ENCODE results near the gene SCN3B. TPM values are rescaled to one million over a fixed set of nuclear protein-coding genes. Genes with fewer than 3 reads are reported as not detected.
"Not testable (repeated sequence)": the region's sequence is repeated elsewhere in the genome, so short reads cannot be mapped to it uniquely, and the experiment has no call there.

Gene SCN3B, protein sequence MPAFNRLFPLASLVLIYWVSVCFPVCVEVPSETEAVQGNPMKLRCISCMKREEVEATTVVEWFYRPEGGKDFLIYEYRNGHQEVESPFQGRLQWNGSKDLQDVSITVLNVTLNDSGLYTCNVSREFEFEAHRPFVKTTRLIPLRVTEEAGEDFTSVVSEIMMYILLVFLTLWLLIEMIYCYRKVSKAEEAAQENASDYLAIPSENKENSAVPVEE
- total RNA-seq = 0.87 and 6.7 TPM in 2 replicates

DNA sequence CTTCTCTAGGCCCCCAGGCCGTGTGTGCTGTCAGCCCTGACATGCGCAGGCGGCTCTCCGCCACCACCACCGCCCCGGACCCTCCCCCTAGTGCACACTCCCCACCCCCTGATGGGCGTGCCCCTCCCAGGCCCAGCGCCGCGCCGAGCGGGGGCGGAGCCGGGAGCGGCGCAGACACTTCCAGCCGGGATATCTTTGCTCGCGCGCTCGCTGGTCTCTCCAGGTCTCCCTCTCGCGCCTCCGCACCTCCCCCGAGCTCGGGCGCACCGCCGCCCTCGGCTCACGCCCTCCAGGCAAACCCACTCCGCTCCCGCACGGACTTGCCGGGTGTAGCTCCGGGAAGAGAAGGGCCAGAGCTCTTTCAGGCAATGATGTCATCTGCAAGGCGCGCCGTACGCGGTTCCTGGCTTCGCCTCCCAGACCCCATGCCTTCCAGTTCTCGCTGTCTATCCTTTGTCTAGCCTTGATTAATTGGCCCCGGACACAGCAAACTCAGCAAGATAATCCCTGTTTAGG is at the start of gene SCN3B:
SCN3B (minus strand) TSS at position 59 of the 516 bp plus-strand sequence. CDS start 823 bp downstream, outside the sequence.
- DNase-seq (ENCODE audit: low read depth in 2 of 2) = peak; percentile 73 to 89

GRCh38 chr11:123702696-123703095 is 48.3 kb upstream of the SCN3B start:
- DNase-seq (ENCODE audit: low read depth in 2 of 2) = no peak

- DNase-seq (ENCODE audit: low read depth in 2 of 2) = peak in 1 of 2 donors; percentile 33
Measured at GRCh38 chr11:123702139-123702538, 47.7 kb upstream of the SCN3B start.

- no peak for DNase-seq (ENCODE audit: low read depth in 2 of 2)
Measured at GRCh38 chr11:123700772-123701171, 46.3 kb upstream of the SCN3B start.

DNA sequence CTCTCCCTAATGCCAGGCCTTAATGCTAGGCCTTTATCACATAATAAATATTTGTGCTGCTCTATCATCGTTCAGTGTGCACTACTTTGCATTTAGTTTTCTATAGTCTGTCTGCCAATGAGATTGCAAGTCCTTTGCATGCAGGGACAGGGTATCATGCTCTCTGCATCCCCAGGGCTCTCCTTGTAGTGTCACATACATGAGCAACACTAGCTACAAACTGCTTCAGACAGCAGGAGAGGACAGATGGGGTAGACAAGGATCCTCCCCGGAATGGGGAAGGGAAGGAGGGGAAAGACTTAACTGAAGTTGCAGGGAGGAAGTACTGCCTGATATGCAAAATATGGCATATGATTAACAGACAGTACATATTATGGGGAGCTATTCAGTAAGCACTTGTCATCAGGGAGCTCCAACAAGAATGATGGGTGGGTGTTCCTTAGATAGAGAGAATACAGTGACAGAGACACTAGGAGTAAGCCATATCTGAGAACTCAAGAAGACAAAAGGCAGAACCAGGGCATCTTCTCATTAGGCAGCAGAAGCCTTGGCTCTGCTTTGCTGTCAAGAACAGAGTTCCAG is 44.2 kb upstream of the SCN3B start:
- DNase-seq (ENCODE audit: low read depth in 2 of 2) = no peak

DNA sequence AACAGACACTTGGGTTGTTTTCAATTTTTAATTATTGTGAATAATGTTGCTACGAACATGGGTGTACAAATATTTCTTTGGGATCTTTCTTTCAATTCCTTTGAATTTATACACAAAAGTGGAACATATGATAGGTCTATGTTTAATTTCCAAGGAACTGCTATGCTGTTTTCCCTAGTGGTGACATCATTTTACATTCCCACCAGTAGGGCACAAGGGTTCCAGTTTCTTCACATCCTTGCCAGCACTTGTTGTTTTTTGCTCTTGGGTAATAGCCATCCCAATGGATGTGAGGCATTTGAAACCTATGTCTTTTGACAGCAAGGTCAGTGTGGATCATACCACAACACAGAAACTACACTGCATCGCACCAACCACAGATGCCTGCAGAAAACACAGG is 41.8 kb upstream of the SCN3B start:
- DNase-seq (ENCODE audit: low read depth in 2 of 2) = no peak

DNA sequence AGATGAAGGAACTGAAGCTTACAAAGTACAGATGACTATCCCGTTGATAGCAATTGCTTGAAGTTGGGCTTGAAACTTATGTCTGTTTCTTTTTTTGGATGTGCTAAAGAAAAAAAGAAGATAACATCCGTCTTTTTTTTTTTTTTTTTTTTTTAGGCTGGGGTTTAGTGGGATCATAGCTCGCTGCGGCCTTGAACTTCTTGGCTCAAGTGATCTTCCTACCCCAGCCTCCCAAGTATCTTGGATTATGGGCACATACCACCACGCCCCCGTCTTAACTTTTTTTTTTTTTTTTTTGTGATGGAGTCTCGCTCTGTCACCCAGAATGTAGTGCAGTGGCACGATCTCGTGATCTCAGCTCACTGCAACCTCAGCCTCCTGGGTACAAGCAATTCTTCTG is 40.8 kb upstream of the SCN3B start:
- no peak for DNase-seq (ENCODE audit: low read depth in 2 of 2)

DNA sequence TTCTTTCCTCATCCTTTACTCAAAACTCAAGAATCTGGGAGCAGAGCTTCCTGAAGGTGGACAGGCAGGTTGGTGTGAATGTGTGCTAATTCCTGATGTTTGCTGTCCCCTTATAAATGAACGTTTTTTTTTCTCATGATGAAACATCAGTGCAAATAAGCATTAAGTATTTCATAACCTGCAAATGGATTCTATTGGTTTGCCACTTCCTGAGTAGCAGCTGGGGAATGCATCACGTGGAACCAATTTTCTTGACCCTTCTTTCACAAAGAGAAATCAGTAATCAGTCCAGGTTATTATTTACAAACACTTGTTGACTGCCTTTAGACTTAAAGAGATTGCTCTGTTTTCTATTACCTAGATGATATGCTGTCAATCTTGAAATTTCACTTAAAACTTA is 40.1 kb upstream of the SCN3B start:
- no peak for DNase-seq (ENCODE audit: low read depth in 2 of 2)

- DNase-seq (ENCODE audit: low read depth in 2 of 2) = no peak
Measured at GRCh38 chr11:123692961-123693360, 38.5 kb upstream of the SCN3B start.

DNA sequence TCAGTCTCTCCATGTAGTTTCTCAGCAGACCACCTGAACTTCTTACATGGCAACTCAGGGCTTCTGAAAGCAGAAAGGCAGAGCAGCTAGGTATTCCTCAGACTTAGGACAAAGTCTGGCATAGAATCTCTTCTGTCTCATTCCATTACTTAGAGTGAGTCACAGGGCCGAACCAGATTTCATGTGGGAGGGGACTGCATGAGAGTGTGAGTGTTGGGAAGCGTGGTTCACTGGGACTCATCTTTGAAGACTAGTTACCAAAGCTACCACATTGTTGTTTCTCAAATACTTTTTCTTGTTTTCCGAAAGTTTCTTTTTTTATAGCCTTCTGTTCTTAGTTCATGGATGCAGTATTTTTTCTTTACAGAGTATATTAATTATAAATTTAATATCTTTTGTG is 36.1 kb upstream of the SCN3B start:
- DNase-seq (ENCODE audit: low read depth in 2 of 2) = peak in 1 of 2 donors; percentile 3

GRCh38 chr11:123684601-123685000 is 30.2 kb upstream of the SCN3B start:
- DNase-seq (ENCODE audit: low read depth in 2 of 2) = no peak

- DNase-seq (ENCODE audit: low read depth in 2 of 2) = no peak
Measured at GRCh38 chr11:123683428-123684170, 29.2 kb upstream of the SCN3B start.

GRCh38 chr11:123682696-123683410 is 28.4 kb upstream of the SCN3B start:
- DNase-seq (ENCODE audit: low read depth in 2 of 2) = no peak

- DNase-seq (ENCODE audit: low read depth in 2 of 2) = no peak
Measured at GRCh38 chr11:123681030-123681429, 26.6 kb upstream of the SCN3B start.

- no peak for DNase-seq (ENCODE audit: low read depth in 2 of 2)
Measured at GRCh38 chr11:123678246-123678645, 23.8 kb upstream of the SCN3B start.

DNA sequence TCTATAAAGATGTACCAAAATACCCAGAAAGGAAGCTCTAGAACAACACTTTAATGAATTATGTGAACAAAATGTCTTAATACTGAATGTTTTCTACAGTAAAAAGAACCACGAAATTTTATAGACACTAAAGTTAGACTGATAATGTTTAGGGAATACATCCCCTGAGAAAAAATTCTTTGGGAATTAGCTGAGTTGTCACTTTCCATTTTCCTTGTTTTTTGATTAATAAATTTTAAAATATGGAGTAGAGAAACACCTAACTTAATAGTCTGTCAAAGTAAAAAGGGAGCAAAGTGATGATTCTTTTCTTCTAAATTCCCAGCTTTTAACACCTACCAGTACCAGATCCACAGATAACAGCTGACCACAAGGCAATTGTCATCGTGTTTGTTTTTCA is 23.1 kb upstream of the SCN3B start:
- DNase-seq (ENCODE audit: low read depth in 2 of 2) = no peak

- DNase-seq (ENCODE audit: low read depth in 2 of 2) = no peak
Measured at GRCh38 chr11:123674297-123674696, 19.9 kb upstream of the SCN3B start.

DNA sequence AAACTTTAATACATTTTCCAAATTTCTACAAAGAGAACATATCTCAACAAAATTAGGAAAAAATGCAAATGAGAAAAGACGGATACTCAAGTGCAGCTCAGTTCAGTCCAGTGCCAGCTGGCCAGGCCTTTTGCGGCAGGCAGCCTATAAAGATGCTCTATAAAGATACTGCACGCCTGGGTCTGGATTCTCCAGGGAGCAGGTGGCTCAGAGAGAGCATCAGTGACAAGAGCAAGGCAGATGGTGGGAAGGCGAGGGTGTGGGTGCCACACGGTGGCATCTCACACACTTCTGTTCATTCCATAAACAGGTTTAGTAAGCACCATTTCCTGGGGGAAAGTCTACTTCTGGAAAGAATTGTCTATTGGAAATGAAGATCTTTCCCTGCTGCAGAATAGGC is 18.1 kb upstream of the SCN3B start:
- DNase-seq (ENCODE audit: low read depth in 2 of 2) = no peak

DNA sequence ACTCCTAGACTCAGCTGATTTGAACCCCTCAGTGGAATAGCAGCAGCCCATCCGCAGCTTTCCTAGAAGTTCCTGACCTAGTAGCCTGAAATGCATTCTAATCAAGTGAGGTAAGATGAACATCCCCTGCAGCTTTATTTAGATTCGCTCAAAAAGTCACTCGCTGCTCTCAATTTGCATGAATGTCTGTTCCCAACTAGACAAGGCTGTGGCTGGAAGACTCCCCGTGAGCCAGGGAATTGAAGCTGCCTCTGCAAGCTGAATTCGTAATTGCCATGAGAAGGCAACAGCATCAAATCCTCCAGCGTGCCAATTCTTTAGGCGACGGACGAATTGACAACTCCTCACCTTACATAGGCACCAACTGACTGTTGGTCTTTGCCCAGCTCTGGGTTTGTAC is 17.1 kb upstream of the SCN3B start:
- DNase-seq (ENCODE audit: low read depth in 2 of 2) = no peak

DNA sequence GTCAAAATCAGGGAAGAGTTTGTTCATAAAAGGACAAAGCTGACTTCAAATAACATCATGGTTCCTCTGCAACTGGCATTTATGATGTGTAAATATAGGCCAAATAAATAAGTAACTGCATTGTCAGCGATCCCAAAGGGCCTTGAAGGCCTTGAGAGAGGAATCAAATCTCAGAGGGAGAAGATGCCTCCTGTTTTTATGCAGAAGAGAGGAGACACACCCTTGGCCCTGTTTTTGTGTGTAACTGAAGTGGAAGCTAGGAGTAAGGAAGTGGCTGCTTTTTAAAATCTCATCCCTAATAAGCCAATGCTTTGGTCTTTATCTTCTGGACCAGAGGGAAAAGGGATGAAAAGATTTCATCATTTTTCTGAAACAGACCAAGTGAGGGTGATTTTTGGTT is 15.7 kb upstream of the SCN3B start:
- no peak for DNase-seq (ENCODE audit: low read depth in 2 of 2)

DNA sequence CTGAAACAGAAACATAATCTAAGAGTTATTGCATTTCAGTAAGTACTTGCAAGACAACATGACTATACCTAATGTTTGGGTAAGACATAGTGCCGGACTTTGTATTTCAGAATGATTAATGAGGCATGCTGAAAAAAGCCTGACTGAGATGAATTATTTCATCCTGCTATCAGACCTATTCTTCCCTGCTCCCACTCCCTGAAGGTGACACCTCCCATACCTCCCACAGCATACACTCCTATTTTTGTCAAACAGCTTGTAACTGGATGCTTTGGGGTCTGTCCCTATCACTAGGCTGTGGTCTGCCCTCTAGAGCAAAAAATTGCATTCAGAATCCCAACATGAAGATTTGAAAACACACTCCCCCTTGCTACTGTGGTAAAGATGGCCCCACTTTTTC is 10.9 kb upstream of the SCN3B start:
- DNase-seq (ENCODE audit: low read depth in 2 of 2) = no peak

DNA sequence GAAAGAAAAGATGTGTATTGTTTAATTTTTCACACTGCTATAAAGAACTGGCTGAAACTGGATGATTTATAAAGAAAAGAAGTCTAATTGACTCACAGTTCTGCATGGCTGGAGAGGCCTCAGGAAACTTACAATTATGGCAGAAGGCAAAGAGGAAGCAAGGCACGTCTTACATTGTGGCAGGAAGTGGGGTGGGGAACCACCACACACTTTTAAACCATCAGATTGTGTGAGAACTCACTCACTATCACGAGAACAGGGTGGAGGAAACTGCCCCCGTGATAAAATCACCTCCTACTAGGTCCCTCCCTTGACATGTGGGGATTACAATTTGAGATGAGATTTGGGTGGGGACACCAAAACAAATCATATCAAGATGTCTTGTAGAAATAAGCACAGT is 5.5 kb upstream of the SCN3B start:
- DNase-seq (ENCODE audit: low read depth in 2 of 2) = not testable (repeated sequence)
